ENCODE results near the gene ADCY4. TPM values are rescaled to one million over a fixed set of nuclear protein-coding genes. Genes with fewer than 3 reads are reported as not detected.
A peak's percentile ranks its signal among the peaks of the same experiment; 100 is the strongest.
"Not testable (repeated sequence)": the region's sequence is repeated elsewhere in the genome, so short reads cannot be mapped to it uniquely, and the experiment has no call there.

Gene ADCY4
- total RNA-seq (2014; rRNA removed; shearing (Covaris generic)) = not detected in 2 replicates

- in situ Hi-C loops (cut with HindIII; ENCODE audit: low sequenced_read_pairs) = loop anchor here (5.0 kb wide), 1 partner anchor 88 kb away; no protein-coding TSS in a partner anchor
- DNase-seq (ENCODE audit: low spot score) = no peak
Measured at GRCh38 chr14:24334431-24335291, at the start of gene ADCY4. ADCY4 (minus strand) TSS chr14:24335071; CDS start chr14:24334652, 419 bp downstream.

- in situ Hi-C loops (cut with HindIII; ENCODE audit: low sequenced_read_pairs) = no loop called here
- DNase-seq (ENCODE audit: low spot score) = no peak
Measured at GRCh38 chr14:24384169-24384568, 49.3 kb upstream of the ADCY4 start.

- in situ Hi-C loops (cut with HindIII; ENCODE audit: low sequenced_read_pairs) = no loop called here
- no peak for DNase-seq (ENCODE audit: low spot score)
Measured at GRCh38 chr14:24382064-24382371, 47.1 kb upstream of the ADCY4 start.

GRCh38 chr14:24381363-24382063 lies 46.6 kb upstream of the ADCY4 start:
- in situ Hi-C loops (cut with HindIII; ENCODE audit: low sequenced_read_pairs) = no loop called here
- DNase-seq (ENCODE audit: low spot score) = peak; percentile 95

GRCh38 chr14:24379907-24380730 lies 45.2 kb upstream of the ADCY4 start:
- DNase-seq (ENCODE audit: low spot score) = no peak
- in situ Hi-C loops (cut with HindIII; ENCODE audit: low sequenced_read_pairs) = no loop called here

- in situ Hi-C loops (cut with HindIII; ENCODE audit: low sequenced_read_pairs) = no loop called here
- DNase-seq (ENCODE audit: low spot score) = no peak
Measured at GRCh38 chr14:24378981-24379906, 44.4 kb upstream of the ADCY4 start.

GRCh38 chr14:24378327-24378726 lies 43.5 kb upstream of the ADCY4 start:
- no peak for DNase-seq (ENCODE audit: low spot score)
- in situ Hi-C loops (cut with HindIII; ENCODE audit: low sequenced_read_pairs) = no loop called here

GRCh38 chr14:24377657-24378056 lies 42.8 kb upstream of the ADCY4 start:
- peak; percentile 11 for DNase-seq (ENCODE audit: low spot score)
- in situ Hi-C loops (cut with HindIII; ENCODE audit: low sequenced_read_pairs) = no loop called here

- no peak for DNase-seq (ENCODE audit: low spot score)
- in situ Hi-C loops (cut with HindIII; ENCODE audit: low sequenced_read_pairs) = no loop called here
Measured at GRCh38 chr14:24377126-24377525, 42.3 kb upstream of the ADCY4 start.

GRCh38 chr14:24376448-24377070 lies 41.7 kb upstream of the ADCY4 start:
- in situ Hi-C loops (cut with HindIII; ENCODE audit: low sequenced_read_pairs) = no loop called here
- no peak for DNase-seq (ENCODE audit: low spot score)

- in situ Hi-C loops (cut with HindIII; ENCODE audit: low sequenced_read_pairs) = no loop called here
- DNase-seq (ENCODE audit: low spot score) = no peak
Measured at GRCh38 chr14:24372701-24373416, 38.0 kb upstream of the ADCY4 start.

GRCh38 chr14:24371605-24372004 lies 36.7 kb upstream of the ADCY4 start:
- in situ Hi-C loops (cut with HindIII; ENCODE audit: low sequenced_read_pairs); DNase-seq (ENCODE audit: low spot score): not testable (repeated sequence)

GRCh38 chr14:24370748-24371147 lies 35.9 kb upstream of the ADCY4 start:
- in situ Hi-C loops (cut with HindIII; ENCODE audit: low sequenced_read_pairs) = no loop called here
- DNase-seq (ENCODE audit: low spot score) = peak; percentile 61

- in situ Hi-C loops (cut with HindIII; ENCODE audit: low sequenced_read_pairs) = no loop called here
- DNase-seq (ENCODE audit: low spot score) = peak; percentile 35
Measured at GRCh38 chr14:24369907-24370687, 35.2 kb upstream of the ADCY4 start.

GRCh38 chr14:24369463-24369862 lies 34.6 kb upstream of the ADCY4 start:
- in situ Hi-C loops (cut with HindIII; ENCODE audit: low sequenced_read_pairs) = no loop called here

GRCh38 chr14:24368562-24369252 lies 33.8 kb upstream of the ADCY4 start:
- DNase-seq (ENCODE audit: low spot score) = peak; percentile 54
- in situ Hi-C loops (cut with HindIII; ENCODE audit: low sequenced_read_pairs) = no loop called here

More at GRCh38 chr14:24369463-24369862, 34.6 kb upstream of the ADCY4 start:
- no peak for DNase-seq (ENCODE audit: low spot score)

Data from G401 (cell line).